Esophagus squamous epithelium (tissue), 4 donors: ENCODE measurements around the gene PLCB1.

Source experiments
- POLR2A ChIP-seq, 4 donors: fragments of 450-650 bp; IDR thresholded peaks; one replicate each; pipeline ENCODE4 v1.6.1; 2017; ENCODE audit warnings: antibody characterized with exemption in 4 of 4, mild to moderate bottlenecking in 4 of 4, moderate library complexity in 3 of 4
- TF ChIP-seq, protein P1 (sequence below), 6 experiments: fragments of 450-650 bp in 4 of 6; fragments of 200-600 bp in 2 of 6; sonication (generic) in 2 of 6; IDR thresholded peaks; one replicate each; pipeline ENCODE4 v1.5.1; 2016 to 2019; ENCODE audit warnings: antibody characterized with exemption in 6 of 6, mild to moderate bottlenecking in 4 of 6, moderate library complexity in 4 of 6

DNA sequence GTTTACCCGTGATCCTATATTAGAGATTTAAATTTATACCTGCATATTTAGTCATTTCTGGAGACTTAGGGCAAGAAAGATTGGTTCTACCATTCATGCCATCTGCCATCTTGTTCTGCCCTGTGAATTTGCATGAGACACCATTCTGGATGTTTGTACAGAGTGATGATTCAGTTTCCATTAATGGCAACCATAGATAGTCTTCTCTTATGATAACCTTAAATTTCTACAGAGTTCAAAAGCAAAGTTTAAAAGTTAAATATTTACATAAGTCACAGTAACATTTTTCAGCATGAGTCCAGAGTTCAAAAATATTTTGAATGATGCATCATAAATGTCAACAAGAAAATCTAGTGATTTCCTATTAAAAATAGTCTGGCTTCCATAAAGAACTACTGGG is 23.2 kb downstream of the PLCB1 start:
- TF ChIP-seq, protein P1, sequence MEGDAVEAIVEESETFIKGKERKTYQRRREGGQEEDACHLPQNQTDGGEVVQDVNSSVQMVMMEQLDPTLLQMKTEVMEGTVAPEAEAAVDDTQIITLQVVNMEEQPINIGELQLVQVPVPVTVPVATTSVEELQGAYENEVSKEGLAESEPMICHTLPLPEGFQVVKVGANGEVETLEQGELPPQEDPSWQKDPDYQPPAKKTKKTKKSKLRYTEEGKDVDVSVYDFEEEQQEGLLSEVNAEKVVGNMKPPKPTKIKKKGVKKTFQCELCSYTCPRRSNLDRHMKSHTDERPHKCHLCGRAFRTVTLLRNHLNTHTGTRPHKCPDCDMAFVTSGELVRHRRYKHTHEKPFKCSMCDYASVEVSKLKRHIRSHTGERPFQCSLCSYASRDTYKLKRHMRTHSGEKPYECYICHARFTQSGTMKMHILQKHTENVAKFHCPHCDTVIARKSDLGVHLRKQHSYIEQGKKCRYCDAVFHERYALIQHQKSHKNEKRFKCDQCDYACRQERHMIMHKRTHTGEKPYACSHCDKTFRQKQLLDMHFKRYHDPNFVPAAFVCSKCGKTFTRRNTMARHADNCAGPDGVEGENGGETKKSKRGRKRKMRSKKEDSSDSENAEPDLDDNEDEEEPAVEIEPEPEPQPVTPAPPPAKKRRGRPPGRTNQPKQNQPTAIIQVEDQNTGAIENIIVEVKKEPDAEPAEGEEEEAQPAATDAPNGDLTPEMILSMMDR (IDR thresholded peaks at IDR 0.05): no peak
- TF ChIP-seq POLR2A (IDR thresholded peaks at IDR 0.05): no peak
